ENCODE measurements around the gene HDLBP.

The HDLBP gene

GRCh38 chr2:241193271-241193670 is 122.2 kb downstream of the HDLBP start:
- H3K4me1 ChIP-seq (ENCODE audit: control insufficient read depth, insufficient read depth, low read length) = peaks cover 3% of the 10 kb centered on the region; the same call in 1 of the 2 replicates
- H3K36me3 ChIP-seq (ENCODE audit: control insufficient read depth, insufficient read depth, low read length) = no peaks in the 10 kb centered on the region
- no peaks in the 10 kb centered on the region for H3K9me3 ChIP-seq (ENCODE audit: control insufficient read depth, insufficient read depth, low read length)
- WGBS (ENCODE audit: insufficient coverage, insufficient read length) = no CpG with 5 or more reads among the region's 8 CpGs
- no peaks in the 10 kb centered on the region for H3K27me3 ChIP-seq (ENCODE audit: control insufficient read depth, insufficient read depth, low read length)
- no peak overlapping the region for H3K4me3 ChIP-seq (ENCODE audit: low read length)
- no peak overlapping the region for H3K27ac ChIP-seq (ENCODE audit: low read length)
- no peak for DNase-seq (ENCODE audit: low read depth, low spot score)

- no peaks in the 10 kb centered on the region for H3K27me3 ChIP-seq (ENCODE audit: control insufficient read depth, insufficient read depth, low read length)
- peaks cover 5% of the 10 kb centered on the region; the same call in 1 of the 2 replicates for H3K4me1 ChIP-seq (ENCODE audit: control insufficient read depth, insufficient read depth, low read length)
- no CpG with 5 or more reads among the region's 14 CpGs for WGBS (ENCODE audit: insufficient coverage, insufficient read length)
- no peak overlapping the region for H3K4me3 ChIP-seq (ENCODE audit: low read length)
- H3K36me3 ChIP-seq (ENCODE audit: control insufficient read depth, insufficient read depth, low read length) = no peaks in the 10 kb centered on the region
- no peaks in the 10 kb centered on the region for H3K9me3 ChIP-seq (ENCODE audit: control insufficient read depth, insufficient read depth, low read length)
- no peak for DNase-seq (ENCODE audit: low read depth, low spot score)
- no peak overlapping the region for H3K27ac ChIP-seq (ENCODE audit: low read length)
Observed at GRCh38 chr2:241191081-241191480, 124.4 kb downstream of the HDLBP start.

GRCh38 chr2:241190291-241190981 is 125.0 kb downstream of the HDLBP start:
- Histone ChIP-seq H3K4me1 (ENCODE audit: control insufficient read depth, insufficient read depth, low read length) (peaks cover 5% of the 10 kb centered on the region; the same call in 1 of the 2 replicates), H3K27ac (ENCODE audit: low read length) (no peak overlapping the region), H3K4me3 (ENCODE audit: low read length) (no peak overlapping the region), H3K9me3 (ENCODE audit: control insufficient read depth, insufficient read depth, low read length) (no peaks in the 10 kb centered on the region), H3K27me3 (ENCODE audit: control insufficient read depth, insufficient read depth, low read length) (no peaks in the 10 kb centered on the region), H3K36me3 (ENCODE audit: control insufficient read depth, insufficient read depth, low read length) (no peaks in the 10 kb centered on the region)
- WGBS (ENCODE audit: insufficient coverage, insufficient read length) = no CpG with 5 or more reads among the region's 19 CpGs
- no peak for DNase-seq (ENCODE audit: low read depth, low spot score)

- Histone ChIP-seq H3K4me3 (ENCODE audit: low read length) (no peak overlapping the region), H3K27ac (ENCODE audit: low read length) (no peak overlapping the region), H3K27me3 (ENCODE audit: control insufficient read depth, insufficient read depth, low read length) (no peaks in the 10 kb centered on the region), H3K9me3 (ENCODE audit: control insufficient read depth, insufficient read depth, low read length) (no peaks in the 10 kb centered on the region), H3K4me1 (ENCODE audit: control insufficient read depth, insufficient read depth, low read length) (peaks cover 5% of the 10 kb centered on the region; the same call in 1 of the 2 replicates), H3K36me3 (ENCODE audit: control insufficient read depth, insufficient read depth, low read length) (no peaks in the 10 kb centered on the region)
- no peak for DNase-seq (ENCODE audit: low read depth, low spot score)
- no CpG with 5 or more reads among the region's 15 CpGs for WGBS (ENCODE audit: insufficient coverage, insufficient read length)
Observed at GRCh38 chr2:241189856-241190201, 125.6 kb downstream of the HDLBP start.

GRCh38 chr2:241189093-241189855 is 126.2 kb downstream of the HDLBP start:
- no CpG with 5 or more reads among the region's 32 CpGs for WGBS (ENCODE audit: insufficient coverage, insufficient read length)
- Histone ChIP-seq H3K4me1 (ENCODE audit: control insufficient read depth, insufficient read depth, low read length) (peaks cover 5% of the 10 kb centered on the region; the same call in 1 of the 2 replicates), H3K27me3 (ENCODE audit: control insufficient read depth, insufficient read depth, low read length) (no peaks in the 10 kb centered on the region), H3K4me3 (ENCODE audit: low read length) (no peak overlapping the region), H3K9me3 (ENCODE audit: control insufficient read depth, insufficient read depth, low read length) (no peaks in the 10 kb centered on the region), H3K36me3 (ENCODE audit: control insufficient read depth, insufficient read depth, low read length) (no peaks in the 10 kb centered on the region), H3K27ac (ENCODE audit: low read length) (no peak overlapping the region)
- DNase-seq (ENCODE audit: low read depth, low spot score) = no peak

- H3K36me3 ChIP-seq (ENCODE audit: control insufficient read depth, insufficient read depth, low read length) = no peaks in the 10 kb centered on the region
- DNase-seq (ENCODE audit: low read depth, low spot score) = no peak
- H3K27ac ChIP-seq (ENCODE audit: low read length) = no peak within 1 kb of the TSS
- no peak within 1 kb of the TSS for H3K4me3 ChIP-seq (ENCODE audit: low read length)
- WGBS (ENCODE audit: insufficient coverage, insufficient read length) = no CpG with 5 or more reads among the region's 21 CpGs
- no peaks in the 10 kb centered on the region for H3K9me3 ChIP-seq (ENCODE audit: control insufficient read depth, insufficient read depth, low read length)
- no peaks in the 10 kb centered on the region for H3K27me3 ChIP-seq (ENCODE audit: control insufficient read depth, insufficient read depth, low read length)
- peaks cover 5% of the 10 kb centered on the region; the same call in 1 of the 2 replicates for H3K4me1 ChIP-seq (ENCODE audit: control insufficient read depth, insufficient read depth, low read length)
Observed at GRCh38 chr2:241188361-241189092, 126.9 kb downstream of the HDLBP start, which contains the start of gene ANO7. ANO7 (plus strand) TSS chr2:241188677; CDS start chr2:241190064, 1,387 bp downstream.

GRCh38 chr2:241187918-241188234 is 127.6 kb downstream of the HDLBP start:
- no peak for DNase-seq (ENCODE audit: low read depth, low spot score)

GRCh38 chr2:241187101-241187917 is 128.2 kb downstream of the HDLBP start:
- WGBS (ENCODE audit: insufficient coverage, insufficient read length) = 100% methylated on average over 2 of the region's 14 CpGs
- no peaks in the 10 kb centered on the region for H3K36me3 ChIP-seq (ENCODE audit: control insufficient read depth, insufficient read depth, low read length)
- H3K27me3 ChIP-seq (ENCODE audit: control insufficient read depth, insufficient read depth, low read length) = no peaks in the 10 kb centered on the region
- no peak overlapping the region for H3K27ac ChIP-seq (ENCODE audit: low read length)
- H3K4me3 ChIP-seq (ENCODE audit: low read length) = no peak overlapping the region
- no peak for DNase-seq (ENCODE audit: low read depth, low spot score)
- peaks cover 5% of the 10 kb centered on the region; the same call in 1 of the 2 replicates for H3K4me1 ChIP-seq (ENCODE audit: control insufficient read depth, insufficient read depth, low read length)
- H3K9me3 ChIP-seq (ENCODE audit: control insufficient read depth, insufficient read depth, low read length) = no peaks in the 10 kb centered on the region

More at GRCh38 chr2:241187918-241188234, 127.6 kb downstream of the HDLBP start:
- H3K27me3 ChIP-seq (ENCODE audit: control insufficient read depth, insufficient read depth, low read length) = no peaks in the 10 kb centered on the region
- no peaks in the 10 kb centered on the region for H3K9me3 ChIP-seq (ENCODE audit: control insufficient read depth, insufficient read depth, low read length)
- H3K4me1 ChIP-seq (ENCODE audit: control insufficient read depth, insufficient read depth, low read length) = peaks cover 5% of the 10 kb centered on the region; the same call in 1 of the 2 replicates
- no peak overlapping the region for H3K27ac ChIP-seq (ENCODE audit: low read length)
- WGBS (ENCODE audit: insufficient coverage, insufficient read length) = no CpG with 5 or more reads among the region's 4 CpGs
- no peak overlapping the region for H3K4me3 ChIP-seq (ENCODE audit: low read length)
- no peaks in the 10 kb centered on the region for H3K36me3 ChIP-seq (ENCODE audit: control insufficient read depth, insufficient read depth, low read length)

- Histone ChIP-seq H3K36me3 (ENCODE audit: control insufficient read depth, insufficient read depth, low read length) (no peaks in the 10 kb centered on the region), H3K4me3 (ENCODE audit: low read length) (no peak overlapping the region)
Observed at GRCh38 chr2:241185961-241186360, 129.5 kb downstream of the HDLBP start.

GRCh38 chr2:241184901-241185300 is 130.6 kb downstream of the HDLBP start:
- H3K4me3 ChIP-seq (ENCODE audit: low read length) = no peak overlapping the region
- DNase-seq (ENCODE audit: low read depth, low spot score) = no peak
- no CpG with 5 or more reads among the region's 9 CpGs for WGBS (ENCODE audit: insufficient coverage, insufficient read length)
- H3K4me1 ChIP-seq (ENCODE audit: control insufficient read depth, insufficient read depth, low read length) = peaks cover 5% of the 10 kb centered on the region; the same call in 1 of the 2 replicates
- H3K27ac ChIP-seq (ENCODE audit: low read length) = no peak overlapping the region
- H3K9me3 ChIP-seq (ENCODE audit: control insufficient read depth, insufficient read depth, low read length) = no peaks in the 10 kb centered on the region
- no peaks in the 10 kb centered on the region for H3K36me3 ChIP-seq (ENCODE audit: control insufficient read depth, insufficient read depth, low read length)
- no peaks in the 10 kb centered on the region for H3K27me3 ChIP-seq (ENCODE audit: control insufficient read depth, insufficient read depth, low read length)

More at GRCh38 chr2:241185961-241186360, 129.5 kb downstream of the HDLBP start:
- H3K9me3 ChIP-seq (ENCODE audit: control insufficient read depth, insufficient read depth, low read length) = no peaks in the 10 kb centered on the region
- H3K27me3 ChIP-seq (ENCODE audit: control insufficient read depth, insufficient read depth, low read length) = no peaks in the 10 kb centered on the region
- peaks cover 5% of the 10 kb centered on the region; the same call in 1 of the 2 replicates for H3K4me1 ChIP-seq (ENCODE audit: control insufficient read depth, insufficient read depth, low read length)
- H3K27ac ChIP-seq (ENCODE audit: low read length) = no peak overlapping the region
- DNase-seq (ENCODE audit: low read depth, low spot score) = no peak
- no CpG with 5 or more reads among the region's 11 CpGs for WGBS (ENCODE audit: insufficient coverage, insufficient read length)

All from iPS DF 6.9 (cell line).